Loucy (cell line): ENCODE data around the gene STMP1.

ENCODE experiments used
- EZH2phosphoT487 ChIP-seq: fragments of 200-600 bp; IDR thresholded peaks from 2 replicates; pipeline ENCODE4 v1.6.1; 2018; ENCODE audit warnings: antibody characterized with exemption, mild to moderate bottlenecking, moderate library complexity, borderline replicate concordance
- TF ChIP-seq, protein P1 (sequence below): fragments of 200-600 bp; sonication (generic); conservative IDR thresholded peaks from 2 replicates; pipeline ENCODE4 v1.5.1; 2014; ENCODE audit warnings: mild to moderate bottlenecking, antibody characterized with exemption, low read length

DNA sequence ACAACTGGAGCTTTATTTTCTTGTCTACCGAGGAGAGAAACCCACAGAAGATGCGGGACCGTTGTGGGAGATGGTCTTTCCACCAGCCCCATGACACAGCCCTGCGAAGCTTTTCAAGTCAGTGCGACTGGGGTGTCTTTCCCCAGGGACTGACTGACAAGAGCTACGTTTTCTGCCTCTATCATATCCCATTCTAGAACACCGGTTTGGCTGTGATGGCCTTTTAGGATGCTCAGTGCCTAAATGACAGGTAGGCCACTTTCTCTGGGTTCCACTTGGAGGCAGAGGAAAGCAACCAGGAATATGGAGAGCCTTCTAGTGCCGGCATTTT lies 48.8 kb downstream of the STMP1 start:
- TF ChIP-seq, protein P1, sequence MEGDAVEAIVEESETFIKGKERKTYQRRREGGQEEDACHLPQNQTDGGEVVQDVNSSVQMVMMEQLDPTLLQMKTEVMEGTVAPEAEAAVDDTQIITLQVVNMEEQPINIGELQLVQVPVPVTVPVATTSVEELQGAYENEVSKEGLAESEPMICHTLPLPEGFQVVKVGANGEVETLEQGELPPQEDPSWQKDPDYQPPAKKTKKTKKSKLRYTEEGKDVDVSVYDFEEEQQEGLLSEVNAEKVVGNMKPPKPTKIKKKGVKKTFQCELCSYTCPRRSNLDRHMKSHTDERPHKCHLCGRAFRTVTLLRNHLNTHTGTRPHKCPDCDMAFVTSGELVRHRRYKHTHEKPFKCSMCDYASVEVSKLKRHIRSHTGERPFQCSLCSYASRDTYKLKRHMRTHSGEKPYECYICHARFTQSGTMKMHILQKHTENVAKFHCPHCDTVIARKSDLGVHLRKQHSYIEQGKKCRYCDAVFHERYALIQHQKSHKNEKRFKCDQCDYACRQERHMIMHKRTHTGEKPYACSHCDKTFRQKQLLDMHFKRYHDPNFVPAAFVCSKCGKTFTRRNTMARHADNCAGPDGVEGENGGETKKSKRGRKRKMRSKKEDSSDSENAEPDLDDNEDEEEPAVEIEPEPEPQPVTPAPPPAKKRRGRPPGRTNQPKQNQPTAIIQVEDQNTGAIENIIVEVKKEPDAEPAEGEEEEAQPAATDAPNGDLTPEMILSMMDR, result no peak; the same call in 1 of the 2 replicates
- no peak for TF ChIP-seq EZH2phosphoT487
